ENCODE results near the gene LSR. TPM values are rescaled to one million over a fixed set of nuclear protein-coding genes. Genes with fewer than 3 reads are reported as not detected.

Gene LSR
- total RNA-seq, 1 donor from 2014 or later = 0.99 TPM

GRCh38 chr19:35272954-35273649 lies 24.3 kb downstream of the LSR start:
- H3K9me3 Mint-ChIP-seq (ENCODE audit: low read depth) = no peaks in the 10 kb centered on the region
- no peak overlapping the region for H3K27ac Mint-ChIP-seq (ENCODE audit: unreplicated experiment)

GRCh38 chr19:35273686-35274259 lies 25.0 kb downstream of the LSR start:
- TF ChIP-seq, protein P1, sequence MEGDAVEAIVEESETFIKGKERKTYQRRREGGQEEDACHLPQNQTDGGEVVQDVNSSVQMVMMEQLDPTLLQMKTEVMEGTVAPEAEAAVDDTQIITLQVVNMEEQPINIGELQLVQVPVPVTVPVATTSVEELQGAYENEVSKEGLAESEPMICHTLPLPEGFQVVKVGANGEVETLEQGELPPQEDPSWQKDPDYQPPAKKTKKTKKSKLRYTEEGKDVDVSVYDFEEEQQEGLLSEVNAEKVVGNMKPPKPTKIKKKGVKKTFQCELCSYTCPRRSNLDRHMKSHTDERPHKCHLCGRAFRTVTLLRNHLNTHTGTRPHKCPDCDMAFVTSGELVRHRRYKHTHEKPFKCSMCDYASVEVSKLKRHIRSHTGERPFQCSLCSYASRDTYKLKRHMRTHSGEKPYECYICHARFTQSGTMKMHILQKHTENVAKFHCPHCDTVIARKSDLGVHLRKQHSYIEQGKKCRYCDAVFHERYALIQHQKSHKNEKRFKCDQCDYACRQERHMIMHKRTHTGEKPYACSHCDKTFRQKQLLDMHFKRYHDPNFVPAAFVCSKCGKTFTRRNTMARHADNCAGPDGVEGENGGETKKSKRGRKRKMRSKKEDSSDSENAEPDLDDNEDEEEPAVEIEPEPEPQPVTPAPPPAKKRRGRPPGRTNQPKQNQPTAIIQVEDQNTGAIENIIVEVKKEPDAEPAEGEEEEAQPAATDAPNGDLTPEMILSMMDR (IDR thresholded peaks at IDR 0.05) = no peak
- peaks cover 37% of the 10 kb centered on the region for H3K36me3 Mint-ChIP-seq (ENCODE audit: low read depth)
- no peaks in the 10 kb centered on the region for H3K27me3 Mint-ChIP-seq (ENCODE audit: low read depth)
- no peak overlapping the region for H3K27ac Mint-ChIP-seq (ENCODE audit: unreplicated experiment)
- H3K4me3 Mint-ChIP-seq (ENCODE audit: unreplicated experiment) = no peak overlapping the region
- H3K4me1 Mint-ChIP-seq (ENCODE audit: low read depth) = peaks cover 3% of the 10 kb centered on the region
- DNase-seq (ENCODE audit: low spot score) = no peak
- H3K9me3 Mint-ChIP-seq (ENCODE audit: low read depth) = no peaks in the 10 kb centered on the region

More at GRCh38 chr19:35272954-35273649, 24.3 kb downstream of the LSR start:
- H3K4me1 Mint-ChIP-seq (ENCODE audit: low read depth) = peaks cover 3% of the 10 kb centered on the region
- no peak overlapping the region for H3K4me3 Mint-ChIP-seq (ENCODE audit: unreplicated experiment)
- peaks cover 34% of the 10 kb centered on the region for H3K36me3 Mint-ChIP-seq (ENCODE audit: low read depth)
- TF ChIP-seq, protein P1 (IDR thresholded peaks at IDR 0.05) = no peak
- no peak for DNase-seq (ENCODE audit: low spot score)
- H3K27me3 Mint-ChIP-seq (ENCODE audit: low read depth) = no peaks in the 10 kb centered on the region

DNA sequence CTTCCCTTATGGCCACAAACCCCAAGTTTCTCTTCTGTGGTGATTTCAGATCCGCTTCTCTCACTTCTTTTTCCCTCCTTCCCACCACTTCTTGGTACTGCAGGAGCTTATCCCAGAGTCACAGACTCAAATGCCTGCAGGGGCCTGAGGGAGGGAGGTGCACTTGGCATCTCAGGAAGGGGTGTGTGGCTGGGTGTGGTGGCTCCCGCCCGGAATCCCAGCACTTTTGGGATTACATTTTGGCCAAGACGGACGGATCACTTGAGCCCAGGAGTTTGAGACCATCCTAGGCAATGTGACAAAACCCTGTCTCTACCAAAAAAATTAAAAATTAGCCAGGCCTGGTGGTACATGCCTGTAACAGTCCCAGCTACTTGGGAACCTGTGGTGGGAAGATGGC lies 25.5 kb downstream of the LSR start:
- no peaks in the 10 kb centered on the region for H3K9me3 Mint-ChIP-seq (ENCODE audit: low read depth)
- DNase-seq (ENCODE audit: low spot score) = no peak
- H3K4me1 Mint-ChIP-seq (ENCODE audit: low read depth) = peaks cover 3% of the 10 kb centered on the region
- no peak overlapping the region for H3K27ac Mint-ChIP-seq (ENCODE audit: unreplicated experiment)
- H3K27me3 Mint-ChIP-seq (ENCODE audit: low read depth) = no peaks in the 10 kb centered on the region
- H3K36me3 Mint-ChIP-seq (ENCODE audit: low read depth) = peaks cover 38% of the 10 kb centered on the region
- TF ChIP-seq, protein P1 (IDR thresholded peaks at IDR 0.05) = no peak
- no peak overlapping the region for H3K4me3 Mint-ChIP-seq (ENCODE audit: unreplicated experiment)

GRCh38 chr19:35276706-35277281 lies 28.0 kb downstream of the LSR start:
- Mint-ChIP-seq H3K9me3 (ENCODE audit: low read depth) (no peaks in the 10 kb centered on the region), H3K27ac (ENCODE audit: unreplicated experiment) (no peak overlapping the region), H3K4me3 (ENCODE audit: unreplicated experiment) (no peak overlapping the region), H3K27me3 (ENCODE audit: low read depth) (no peaks in the 10 kb centered on the region), H3K4me1 (ENCODE audit: low read depth) (no peaks in the 10 kb centered on the region), H3K36me3 (ENCODE audit: low read depth) (peaks cover 34% of the 10 kb centered on the region)
- TF ChIP-seq, protein P1 (IDR thresholded peaks at IDR 0.05) = no peak
- DNase-seq (ENCODE audit: low spot score) = no peak

- TF ChIP-seq, protein P1 (IDR thresholded peaks at IDR 0.05) = no peak
- peaks cover 14% of the 10 kb centered on the region for H3K27me3 Mint-ChIP-seq (ENCODE audit: low read depth)
- DNase-seq (ENCODE audit: low spot score) = no peak
- H3K9me3 Mint-ChIP-seq (ENCODE audit: low read depth) = no peaks in the 10 kb centered on the region
- H3K4me1 Mint-ChIP-seq (ENCODE audit: low read depth) = no peaks in the 10 kb centered on the region
- no peak overlapping the region for H3K4me3 Mint-ChIP-seq (ENCODE audit: unreplicated experiment)
- no peak overlapping the region for H3K27ac Mint-ChIP-seq (ENCODE audit: unreplicated experiment)
- H3K36me3 Mint-ChIP-seq (ENCODE audit: low read depth) = peaks cover 28% of the 10 kb centered on the region
Measured at GRCh38 chr19:35278578-35279284, 29.9 kb downstream of the LSR start.
